Globus pallidus (tissue), 1 donor: ENCODE results near the gene PPRC1.
"Not testable (repeated sequence)": the region's sequence is repeated elsewhere in the genome, so short reads cannot be mapped to it uniquely, and the experiment has no call there.

Experiments
- DNase-seq: peaks from one replicate; pipeline ENCODE4 v3.0.0-alpha.2; 2015; ENCODE audit warnings: low spot score

PPRC1 gene

GRCh38 chr10:102150970-102151773, 18.3 kb downstream of the PPRC1 start:
- DNase-seq: no peak

GRCh38 chr10:102151774-102152544, 19.1 kb downstream of the PPRC1 start, which contains the start of gene NOLC1:
TSS of gene NOLC1 (plus strand) at chr10:102152389. CDS start at chr10:102152411, 22 bp downstream.
- peak; percentile 96 for DNase-seq

- no peak for DNase-seq
These were observed 19.7 kb downstream of the PPRC1 start for GRCh38 chr10:102152545-102152890.

GRCh38 chr10:102153093-102153620, 20.3 kb downstream of the PPRC1 start:
- DNase-seq: no peak

GRCh38 chr10:102154466-102155116, 21.8 kb downstream of the PPRC1 start:
- no peak for DNase-seq

DNA sequence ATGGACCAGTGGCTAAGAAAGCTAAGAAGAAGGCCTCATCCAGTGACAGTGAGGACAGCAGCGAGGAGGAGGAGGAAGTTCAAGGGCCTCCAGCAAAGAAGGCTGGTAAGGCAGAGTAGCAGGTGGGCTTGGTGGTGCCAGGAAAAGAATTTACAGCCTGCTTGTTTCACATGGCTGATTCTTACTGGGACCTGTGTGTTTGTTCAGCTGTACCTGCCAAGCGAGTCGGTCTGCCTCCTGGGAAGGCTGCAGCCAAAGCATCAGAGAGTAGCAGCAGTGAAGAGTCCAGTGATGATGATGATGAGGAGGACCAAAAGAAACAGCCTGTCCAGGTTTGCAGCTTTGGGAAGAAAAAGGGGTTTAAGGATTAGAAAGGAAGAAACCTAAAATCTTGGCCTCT, 24.4 kb downstream of the PPRC1 start:
- no peak for DNase-seq

- no peak for DNase-seq
These were observed 26.3 kb downstream of the PPRC1 start for GRCh38 chr10:102159051-102159597.

- DNase-seq: no peak
These were observed 27.0 kb downstream of the PPRC1 start for GRCh38 chr10:102159831-102160230.

GRCh38 chr10:102163342-102163989, 30.6 kb downstream of the PPRC1 start:
- DNase-seq: no peak

GRCh38 chr10:102167861-102168260, 35.0 kb downstream of the PPRC1 start:
- DNase-seq: no peak

GRCh38 chr10:102170602-102171001, 37.8 kb downstream of the PPRC1 start:
- DNase-seq: no peak

DNA sequence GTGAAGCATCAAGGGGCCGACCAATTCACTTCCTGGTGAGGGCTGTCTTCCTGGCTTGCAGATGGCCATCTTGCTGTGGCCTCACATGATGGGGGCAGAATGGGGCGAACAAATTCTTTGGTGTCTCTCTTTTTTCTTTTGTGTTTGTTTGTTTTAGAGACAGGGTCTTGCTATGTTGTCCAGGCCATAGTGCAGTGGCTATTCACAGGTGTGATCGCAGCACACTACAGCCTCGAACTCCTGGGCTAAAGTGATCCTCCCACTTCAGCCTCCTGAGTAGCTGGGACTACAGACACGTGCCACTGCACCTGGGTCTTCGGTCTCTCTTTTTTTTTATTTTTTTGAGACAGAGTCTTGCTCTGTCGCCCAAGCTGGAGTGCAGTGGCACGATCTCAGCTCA, 39.4 kb downstream of the PPRC1 start:
- DNase-seq: no peak

DNA sequence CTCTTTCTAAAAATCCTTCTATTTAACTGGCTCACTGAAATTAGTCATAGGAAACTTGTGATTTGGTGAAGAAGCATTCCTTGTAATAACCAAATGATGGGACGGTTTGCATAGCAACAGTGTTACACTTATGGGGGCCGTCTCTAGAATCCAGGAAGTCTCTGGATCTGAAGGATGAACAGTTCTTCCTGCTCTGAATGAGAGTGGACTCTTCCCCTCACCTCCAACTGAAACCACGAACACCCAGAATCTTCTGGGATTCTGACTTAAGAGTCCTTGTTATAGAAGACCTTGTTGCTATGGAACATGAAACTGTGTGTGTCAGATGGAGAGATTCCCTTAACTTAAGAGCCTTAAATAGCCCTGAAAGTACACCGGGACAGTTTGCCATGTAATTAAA, 42.6 kb downstream of the PPRC1 start:
- no peak for DNase-seq

DNA sequence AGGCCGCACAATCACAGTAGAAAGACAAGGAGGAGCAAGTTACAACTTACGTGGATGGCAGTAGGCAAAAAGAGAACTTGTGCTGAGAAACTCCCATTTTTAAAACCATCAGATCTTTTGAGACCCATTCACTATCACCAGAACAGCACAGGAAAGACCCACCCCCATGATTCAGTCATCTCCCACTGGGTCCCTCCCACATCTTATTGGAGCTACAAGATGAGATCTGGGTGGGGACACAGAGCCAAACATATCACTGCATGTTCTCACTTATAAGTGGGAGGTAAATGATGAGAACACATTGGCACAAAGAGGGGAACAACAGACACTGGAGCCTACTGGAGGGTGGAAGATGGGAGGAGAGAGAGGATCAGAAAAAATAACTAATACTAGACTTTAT, 51.8 kb downstream of the PPRC1 start:
- no peak for DNase-seq

DNA sequence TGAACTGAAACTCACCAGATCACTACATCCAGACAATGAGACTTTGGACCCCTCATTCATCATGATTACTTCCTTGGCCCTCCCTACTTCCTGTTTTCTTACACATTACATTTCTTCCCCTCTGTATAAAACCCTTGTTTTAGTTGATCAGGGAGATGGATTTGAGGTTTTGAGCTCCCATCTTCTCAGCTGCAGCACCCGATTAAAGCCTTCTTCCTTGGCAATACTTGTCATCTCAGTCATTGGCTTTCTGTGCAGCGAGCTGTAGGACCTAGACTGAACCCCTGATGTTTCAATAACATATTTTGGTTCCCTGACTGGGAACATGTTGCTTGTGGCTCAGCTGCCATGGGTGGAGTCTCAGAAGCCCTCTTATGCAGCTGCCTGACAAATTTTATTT, 52.4 kb downstream of the PPRC1 start:
- DNase-seq: no peak

- DNase-seq: no peak
These were observed 53.1 kb downstream of the PPRC1 start for GRCh38 chr10:102185811-102186527.

GRCh38 chr10:102188298-102188940, 55.6 kb downstream of the PPRC1 start:
- DNase-seq: no peak

DNA sequence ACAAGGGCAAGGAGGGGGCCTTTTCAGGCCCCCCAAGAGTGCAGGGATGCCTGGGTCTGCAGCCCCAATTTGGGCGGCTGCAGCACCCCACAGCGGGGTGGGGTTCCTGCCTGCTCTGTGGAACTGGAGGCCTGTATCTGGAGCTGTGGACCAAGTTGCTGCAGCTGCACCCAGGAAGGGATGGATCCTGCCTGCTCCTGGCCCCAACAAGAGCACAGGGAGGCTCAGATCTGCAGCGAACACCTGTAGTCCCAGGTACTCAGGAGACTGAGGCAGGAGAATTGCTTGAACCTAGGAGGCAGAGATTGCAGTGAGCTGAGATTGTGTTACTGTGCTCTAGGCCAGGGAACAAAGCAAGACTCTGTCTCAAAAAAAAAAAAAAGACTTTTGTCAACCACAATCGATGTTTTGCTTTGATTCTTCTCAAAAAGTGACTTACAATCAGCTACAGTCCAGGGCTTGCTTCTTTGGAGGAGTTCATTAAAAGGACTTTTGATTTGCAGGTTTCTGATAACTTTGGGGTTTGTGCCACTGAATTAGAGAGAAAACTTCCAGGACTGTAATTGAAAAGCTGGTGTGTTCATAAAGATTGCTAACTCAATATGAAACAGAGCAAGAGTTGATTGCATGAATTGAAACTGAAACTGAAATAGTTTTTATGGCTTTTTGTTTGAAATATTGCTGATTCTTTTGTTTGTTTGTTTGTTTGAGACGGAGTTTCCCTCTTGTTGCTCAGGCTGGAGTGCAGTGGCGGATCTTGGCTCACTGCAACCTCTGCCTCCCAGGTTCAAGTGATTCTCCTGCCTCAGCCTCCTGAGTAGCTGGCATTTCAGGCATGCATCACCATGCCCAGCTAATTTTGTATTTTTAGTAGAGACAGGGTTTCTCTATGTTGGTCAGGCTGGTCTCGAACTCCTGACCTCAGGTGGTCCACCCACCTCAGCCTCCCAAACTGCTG, 56.4 kb downstream of the PPRC1 start:
- DNase-seq: not testable (repeated sequence)

DNA sequence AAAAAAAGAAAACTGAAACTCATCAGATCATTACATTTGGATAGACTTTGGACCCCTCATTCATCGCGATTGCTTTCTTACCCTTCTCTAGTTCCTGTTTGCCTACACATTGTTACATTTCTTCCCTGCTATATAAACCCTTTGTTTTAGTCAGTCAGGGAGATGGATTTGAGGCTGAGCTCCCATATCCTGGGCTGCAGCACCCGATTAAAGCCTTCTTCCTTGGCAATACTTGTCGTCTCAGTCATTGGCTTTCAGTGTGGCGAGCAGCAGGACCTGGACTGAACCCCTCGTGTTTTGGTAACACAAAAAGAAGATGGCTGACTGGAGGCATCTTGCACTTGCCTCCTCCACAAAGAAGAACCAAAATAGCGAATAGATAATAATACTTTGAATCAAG, 59.1 kb downstream of the PPRC1 start:
- DNase-seq: no peak
